B cell (primary cell): ENCODE measurements around the gene MAGI2. TPM values are rescaled to one million over a fixed set of nuclear protein-coding genes. Genes with fewer than 3 reads are reported as not detected.
"Not testable (repeated sequence)": the region's sequence is repeated elsewhere in the genome, so short reads cannot be mapped to it uniquely, and the experiment has no call there.

ENCODE experiments used
- ATAC-seq: fragments of 200-7000 bp; cut with Tn5 transposase; one replicate; pipeline ENCODE4 v1.10.0; 2021; ENCODE audit warnings: low read depth, mild to moderate bottlenecking, moderate number of reproducible peaks, moderate library complexity
- CTCF ChIA-PET: fragments of 350-600 bp; sonication (Branson Sonifier 250); formaldehyde crosslinking; loops from one replicate; lab custom pipeline; 2021; ENCODE audit warnings: antibody characterized with exemption, inconsistent platforms; lab: Charles Lee
- POLR2A ChIA-PET: fragments of 350-600 bp; sonication (Branson Sonifier 250); formaldehyde crosslinking; loops from one replicate; lab custom pipeline; 2021; ENCODE audit warnings: antibody characterized with exemption; lab: Charles Lee
- DNase-seq: peaks from one replicate; pipeline ENCODE4 v3.0.0; 2013
- H2AFZ ChIP-seq: 2 replicates; pipeline ENCODE4 v1.6.1; 2012; ENCODE audit warnings: mild to moderate bottlenecking, low read depth, low read length; ENCODE audit not compliant: insufficient read depth, poor library complexity, severe bottlenecking
- H3K27ac ChIP-seq, 2 donors: 1 replicate in 1 of 2; 2 replicates in 1 of 2; pipeline ENCODE4 v1.5.1; 2012 to 2013; ENCODE audit warnings: low read length in 2 of 2, mild to moderate bottlenecking in 2 of 2, moderate library complexity in 1 of 2
- H3K27me3 ChIP-seq, 4 experiments: fragments of 200-600 bp in 1 of 4; sonication (generic) in 1 of 4; replicated peaks in 1 of 4; 1 replicate in 2 of 4; 2 replicates in 2 of 4; pipeline versions ENCODE4 v1.6.1 to v1.7.0; 2013 to 2016; ENCODE audit warnings: low read length in 3 of 4, mild to moderate bottlenecking in 2 of 4, mixed read lengths in 1 of 4, moderate library complexity in 1 of 4; ENCODE audit not compliant: insufficient read depth in 4 of 4, control insufficient read depth in 3 of 4; ENCODE audit errors: control extremely low read depth in 1 of 4
- H3K36me3 ChIP-seq, 2 experiments: replicated peaks in 1 of 2; 1 replicate in 1 of 2; 2 replicates in 1 of 2; pipeline versions ENCODE4 v1.6.1 to v1.7.1; 2013; ENCODE audit warnings: low read length in 1 of 2; ENCODE audit not compliant: insufficient read depth in 2 of 2, control insufficient read depth in 1 of 2; ENCODE audit errors: control extremely low read depth in 1 of 2, extremely low read depth in 1 of 2
- H3K4me1 ChIP-seq, 2 donors: fragments of 200-600 bp in 1 of 2; sonication (generic) in 1 of 2; 1 replicate in 1 of 2; 2 replicates in 1 of 2; pipeline versions ENCODE4 v1.5.1 to v1.6.1; 2013 to 2017; ENCODE audit warnings: low read length in 2 of 2; ENCODE audit not compliant: control insufficient read depth in 2 of 2, insufficient read depth in 2 of 2
- H3K4me2 ChIP-seq: replicated peaks from 2 replicates; pipeline ENCODE3; 2012; ENCODE audit warnings: mild to moderate bottlenecking, low read depth, low read length; ENCODE audit not compliant: poor library complexity, severe bottlenecking
- H3K4me3 ChIP-seq, 5 experiments: fragments of 200-600 bp in 1 of 5; sonication (generic) in 1 of 5; 1 replicate in 3 of 5; 2 replicates in 2 of 5; pipeline versions ENCODE4 v1.5.1 to v1.7.0; 2011 to 2016; ENCODE audit warnings: low read length in 4 of 5, mild to moderate bottlenecking in 4 of 5, low read depth in 2 of 5, control low read depth in 1 of 5, moderate library complexity in 1 of 5; ENCODE audit not compliant: insufficient read depth in 1 of 5; ENCODE audit errors: control extremely low read depth in 1 of 5, extremely low read depth in 1 of 5
- H3K79me2 ChIP-seq: fragments of 200-600 bp; sonication (generic); one replicate; pipeline ENCODE4 v1.6.0; 2016; ENCODE audit warnings: low read length; ENCODE audit not compliant: control insufficient read depth, insufficient read depth
- H3K9ac ChIP-seq: fragments of 200-600 bp; sonication (generic); 2 replicates; pipeline ENCODE4 v1.6.1; 2017; ENCODE audit warnings: mild to moderate bottlenecking, low read length, moderate library complexity
- H3K9me3 ChIP-seq, 3 donors: one replicate each; pipeline versions ENCODE4 v1.6.1 to v1.7.1; 2013; ENCODE audit warnings: low read length in 2 of 3; ENCODE audit not compliant: control insufficient read depth in 2 of 3, insufficient read depth in 1 of 3; ENCODE audit errors: control extremely low read depth in 1 of 3
- H4K20me1 ChIP-seq: 2 replicates; pipeline ENCODE4 v1.6.0; 2012; ENCODE audit warnings: mild to moderate bottlenecking, low read length; ENCODE audit not compliant: insufficient read depth, control insufficient read depth, poor library complexity, severe bottlenecking
- H3K27ac Mint-ChIP-seq: one replicate; pipeline ENCODE4 v1.8.0; 2021; ENCODE audit warnings: mixed read lengths
- H3K27me3 Mint-ChIP-seq: one replicate; pipeline ENCODE4 v1.8.0; 2021; ENCODE audit warnings: mixed read lengths
- H3K4me1 Mint-ChIP-seq: one replicate; pipeline ENCODE4 v1.8.0; 2021; ENCODE audit warnings: mixed read lengths
- H3K4me3 Mint-ChIP-seq: one replicate; pipeline ENCODE4 v1.8.0; 2021; ENCODE audit warnings: mixed read lengths
- H3K9me3 Mint-ChIP-seq: one replicate; pipeline ENCODE4 v1.8.0; 2022; ENCODE audit warnings: mixed read lengths; ENCODE audit not compliant: insufficient read depth
- CTCF ChIP-seq: fragments of 200-600 bp; IDR thresholded peaks from one replicate; pipeline ENCODE4 v1.8.0; 2022; ENCODE audit warnings: antibody characterized with exemption, mild to moderate bottlenecking
- EZH2 ChIP-seq: IDR thresholded peaks from 2 replicates; pipeline ENCODE4 v1.6.1; 2012; ENCODE audit warnings: borderline replicate concordance, low read depth, mild to moderate bottlenecking, moderate library complexity, low read length; ENCODE audit not compliant: insufficient read depth, poor library complexity, severe bottlenecking
- WGBS: methylation state at CpG from one replicate; pipeline ENCODE4 v1.1.5; 2013; ENCODE audit warnings: missing lambda C conversion rate; ENCODE audit not compliant: insufficient coverage; 5-methylcytosine and 5-hydroxymethylcytosine counted together
- intact Hi-C: fragments of 100-400 bp; cut with micrococcal nuclease; formaldehyde crosslinking; loops from one replicate; pipeline ENCODE4 v1.10.0; 2022
- polyA plus RNA-seq: library from polyadenylated mRNA; depleted of rRNA; stranded (reverse); fragments of >200 nt; gene quantifications from 2 replicates; pipeline ENCODE4 v1.2.3, GENCODE V29; 2012
- total RNA-seq, 2 donors: library from RNA; stranded (reverse); fragments of 120-200 nt in 1 of 2; gene quantifications; 1 replicate in 1 of 2; 2 replicates in 1 of 2; pipeline versions ENCODE4 v1.2.3 to v1.2.4, GENCODE V29; 2013 to 2022

Gene MAGI2
- total and polyA plus RNA-seq, 2 donors (not counting 1 experiment from before 2014, with no cell fraction given) = 0.16 to 0.64 TPM

- Histone ChIP-seq H3K4me3 (no peak overlapping the region), H3K4me1 (no peaks in the 10 kb centered on the region), H3K9me3 (no peaks in the 10 kb centered on the region), H3K79me2 (no peaks in the 10 kb centered on the region), H3K27ac (no peak overlapping the region), H3K27me3 (no peaks in the 10 kb centered on the region), H2AFZ (no peak overlapping the region), H3K36me3 (no peaks in the 10 kb centered on the region), H4K20me1 (no peaks in the 10 kb centered on the region), H3K4me2 (no peak overlapping the region), H3K9ac (no peak overlapping the region)
- no peak for DNase-seq
- no peak overlapping the region for H3K4me3 Mint-ChIP-seq
- H3K4me1 Mint-ChIP-seq = no peaks in the 10 kb centered on the region
- H3K9me3 Mint-ChIP-seq = peaks cover 3% of the 10 kb centered on the region
- ChIA-PET POLR2A (no interaction called here), CTCF (no interaction called here)
- WGBS = 90% methylated on average over 2 of the region's 5 CpGs
- TF ChIP-seq CTCF = no peak
- TF ChIP-seq EZH2 = no peak
- no peak overlapping the region for H3K27ac Mint-ChIP-seq
- H3K27me3 Mint-ChIP-seq = no peaks in the 10 kb centered on the region
- intact Hi-C loops = no loop called here
- ATAC-seq = no peak
These were observed 418.7 kb downstream of the MAGI2 start for GRCh38 chr7:79034730-79035129.

GRCh38 chr7:79019711-79020110 lies 433.8 kb downstream of the MAGI2 start:
- H3K27ac ChIP-seq, H3K27me3 ChIP-seq, H3K27ac Mint-ChIP-seq, H2AFZ ChIP-seq, H3K36me3 ChIP-seq, H3K79me2 ChIP-seq, H3K4me3 ChIP-seq, H4K20me1 ChIP-seq, H3K4me3 Mint-ChIP-seq, CTCF ChIA-PET, POLR2A ChIA-PET, H3K27me3 Mint-ChIP-seq, intact Hi-C loops, DNase-seq, H3K4me1 ChIP-seq, ATAC-seq, H3K4me2 ChIP-seq, H3K4me1 Mint-ChIP-seq, H3K9ac ChIP-seq: not testable (repeated sequence)
- WGBS = 93% methylated on average over 2 of the region's 2 CpGs
- peaks cover 11% of the 10 kb centered on the region for H3K9me3 Mint-ChIP-seq
- peaks cover 0 to 30% (median 7%) of the 10 kb centered on the region in 3 donors for H3K9me3 ChIP-seq
